ENCODE measurements around the gene IFT74.

The IFT74 gene

DNA sequence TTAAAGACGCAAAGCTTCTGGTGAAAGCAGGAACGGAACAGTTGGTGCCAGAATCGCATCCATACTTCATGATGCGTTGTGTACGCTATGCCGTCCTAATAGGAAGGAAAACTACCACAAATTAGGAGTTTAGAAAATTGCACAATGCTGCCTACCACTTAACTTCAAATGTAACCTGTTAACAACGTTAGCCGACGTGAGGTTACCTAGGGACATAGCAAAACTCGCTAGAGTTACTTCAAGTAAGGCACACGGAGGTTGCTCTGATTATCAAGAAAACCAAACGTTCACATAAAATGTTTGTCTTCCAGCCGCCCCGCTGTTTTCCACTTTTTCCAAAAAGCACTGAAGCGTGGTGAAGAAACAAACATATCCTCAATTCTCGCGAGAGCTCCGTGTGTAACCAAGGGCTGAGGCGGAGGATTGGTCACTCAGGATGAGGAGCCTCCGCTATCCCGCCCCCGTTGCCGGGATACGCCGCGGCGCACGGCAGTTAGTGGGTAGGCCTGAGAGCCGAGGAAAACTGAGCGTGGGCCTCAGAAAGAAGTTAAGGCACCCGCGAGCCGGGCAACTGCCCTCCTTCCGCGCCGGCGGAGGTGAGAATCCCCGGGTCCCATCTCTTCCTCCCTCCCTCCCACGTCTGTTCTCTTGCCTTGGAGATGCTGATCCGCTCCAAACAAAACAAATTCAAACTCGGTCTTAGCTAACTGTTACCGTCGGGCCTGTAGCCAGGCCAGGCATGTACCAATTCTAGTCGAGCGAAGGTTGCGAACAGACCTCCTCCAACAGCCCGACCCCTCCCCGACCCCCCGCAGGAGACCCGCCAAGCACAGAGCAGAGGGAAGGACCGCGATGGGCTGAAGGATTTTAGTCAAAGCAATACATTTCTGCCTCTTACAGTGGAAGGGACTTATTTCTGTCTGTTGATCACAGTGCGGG is at the start of gene IFT74:
Gene IFT74 (plus strand): TSS at position 492 of the 939 bp plus-strand sequence. CDS start 5,556 bp downstream, outside the sequence.
- DNase-seq: peak; percentile 68 to 89

DNA sequence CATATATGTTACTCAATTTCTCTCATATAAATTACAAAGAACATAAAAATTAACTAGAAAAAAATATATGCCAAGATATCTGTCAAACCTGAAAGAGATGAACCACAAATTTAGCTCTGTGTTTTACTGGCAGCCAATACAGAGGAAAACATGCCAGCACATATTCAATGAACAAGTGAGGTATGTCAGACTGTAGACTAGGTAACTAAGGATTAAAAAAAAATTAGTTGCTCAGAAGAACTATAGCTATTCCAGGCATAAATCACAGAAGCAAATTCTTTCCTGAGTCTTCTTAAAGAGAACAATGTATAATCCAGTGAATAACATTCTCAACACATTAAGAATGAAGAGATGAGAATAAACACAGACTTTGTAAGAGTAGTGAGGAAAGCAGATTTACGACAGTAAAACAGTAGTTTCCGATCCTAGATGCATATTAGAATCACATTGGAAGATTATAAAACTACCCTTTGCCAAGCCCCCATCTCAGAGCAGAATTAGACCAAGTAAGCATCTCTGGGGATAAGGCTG is 43.0 kb upstream of the IFT74 start:
- no peak for DNase-seq

DNA sequence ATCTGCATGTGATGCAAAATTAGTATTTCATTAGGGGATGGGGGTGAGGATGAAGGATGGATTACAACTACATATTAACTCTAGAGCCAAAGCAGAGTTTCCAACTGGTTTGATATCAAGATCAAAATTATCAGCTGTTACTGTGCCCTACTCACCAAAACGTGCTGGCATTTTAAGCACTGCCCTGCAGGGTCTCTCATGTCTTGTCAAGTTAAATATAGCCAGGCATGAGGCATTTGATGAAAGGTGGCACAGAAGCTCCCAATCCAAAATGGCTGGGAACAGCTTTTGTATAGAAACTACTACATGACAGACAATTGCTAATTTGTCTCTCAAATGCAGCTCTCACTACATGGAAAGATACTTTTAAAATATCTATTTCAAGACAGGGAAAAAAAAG is 36.5 kb upstream of the IFT74 start:
- DNase-seq: no peak

DNA sequence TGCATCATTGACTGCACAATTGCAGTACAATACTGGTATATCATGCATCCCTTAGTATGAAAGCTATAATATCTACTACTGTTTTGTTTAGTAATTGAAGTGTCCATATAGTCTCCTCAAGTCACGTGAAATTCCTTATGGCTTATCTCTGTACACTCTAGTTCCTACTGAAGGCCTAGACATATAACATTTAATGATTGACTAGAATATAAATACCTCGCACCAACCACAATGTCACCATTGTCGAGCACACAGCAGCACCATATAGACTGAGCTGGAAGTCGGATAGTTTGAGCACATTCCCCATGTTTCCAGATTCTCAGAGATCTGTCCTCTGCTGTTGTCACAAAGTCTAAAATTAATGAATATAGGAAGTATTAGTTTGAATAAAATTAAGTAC is 30.6 kb upstream of the IFT74 start:
- DNase-seq: no peak

DNA sequence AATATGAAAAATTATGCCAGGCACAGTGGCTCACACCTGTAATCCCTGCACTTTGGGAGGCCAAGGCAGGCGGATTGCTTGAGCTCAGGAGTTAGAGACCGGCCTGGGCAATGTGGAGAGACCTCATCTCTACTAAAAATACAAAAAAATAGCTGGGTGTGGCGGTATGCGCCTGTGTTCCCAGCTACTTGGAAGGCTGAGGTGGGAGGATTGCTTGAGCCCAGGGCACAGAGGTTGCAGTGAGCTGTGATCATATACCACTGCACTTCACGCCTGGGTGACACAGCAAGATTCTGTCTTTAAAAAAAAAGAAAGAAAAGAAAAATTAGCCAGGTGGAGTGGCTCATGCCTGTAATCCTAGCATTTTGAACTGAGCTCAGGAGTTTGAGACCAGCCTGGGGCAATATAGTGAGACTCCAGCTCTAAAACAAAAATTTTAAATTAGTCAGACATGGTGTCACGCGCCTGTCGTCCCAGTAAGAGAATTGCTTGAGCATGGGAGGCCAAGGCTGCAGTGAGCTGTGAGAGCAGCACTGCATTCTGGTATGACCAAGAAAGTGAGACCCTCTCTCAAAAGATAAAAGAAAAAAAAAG is 27.2 kb upstream of the IFT74 start:
- DNase-seq: no peak

DNA sequence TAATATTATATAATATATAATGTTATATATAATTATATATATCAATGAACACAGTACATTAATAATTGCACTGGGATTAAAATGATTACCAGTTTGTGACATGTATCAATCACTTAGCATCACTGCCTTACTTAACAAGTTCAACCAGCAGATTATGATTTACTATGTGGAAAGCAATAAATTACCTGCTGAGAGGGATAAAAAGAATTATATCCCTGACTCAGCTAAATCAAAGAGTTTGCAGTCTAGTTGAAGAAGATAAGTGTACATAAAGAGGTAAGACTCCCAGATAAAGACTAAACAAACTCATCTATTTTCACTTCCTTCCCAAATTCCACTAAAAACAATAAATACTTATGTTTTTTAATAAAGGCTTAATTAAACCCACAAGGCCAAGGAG is 20.4 kb upstream of the IFT74 start:
- no peak for DNase-seq

DNA sequence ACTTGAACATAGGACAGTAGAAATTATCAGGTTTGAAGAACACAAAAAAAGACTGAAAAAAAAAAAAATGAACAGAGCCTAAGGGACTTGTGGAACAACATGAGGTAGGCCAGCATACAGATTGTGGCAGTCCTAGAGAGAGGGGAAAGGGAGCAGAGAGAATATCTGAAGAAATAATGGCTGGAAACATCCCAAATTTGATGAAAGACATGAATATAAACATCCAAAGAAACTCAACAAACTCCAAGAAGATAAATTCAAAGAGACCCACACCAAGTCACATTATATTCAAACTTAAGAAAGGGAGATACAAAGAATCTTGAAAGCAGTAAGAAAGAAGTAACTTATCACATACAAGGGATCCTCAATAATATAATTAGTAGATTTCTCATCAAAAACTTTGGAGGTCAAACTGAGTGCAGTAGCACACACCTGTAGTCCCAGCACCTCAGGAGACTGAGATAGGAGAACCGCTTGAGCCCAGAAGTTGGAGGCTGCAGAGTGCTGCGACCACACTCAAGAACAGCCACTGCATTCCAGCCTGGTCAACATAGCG is 18.3 kb upstream of the IFT74 start:
- DNase-seq: no peak

DNA sequence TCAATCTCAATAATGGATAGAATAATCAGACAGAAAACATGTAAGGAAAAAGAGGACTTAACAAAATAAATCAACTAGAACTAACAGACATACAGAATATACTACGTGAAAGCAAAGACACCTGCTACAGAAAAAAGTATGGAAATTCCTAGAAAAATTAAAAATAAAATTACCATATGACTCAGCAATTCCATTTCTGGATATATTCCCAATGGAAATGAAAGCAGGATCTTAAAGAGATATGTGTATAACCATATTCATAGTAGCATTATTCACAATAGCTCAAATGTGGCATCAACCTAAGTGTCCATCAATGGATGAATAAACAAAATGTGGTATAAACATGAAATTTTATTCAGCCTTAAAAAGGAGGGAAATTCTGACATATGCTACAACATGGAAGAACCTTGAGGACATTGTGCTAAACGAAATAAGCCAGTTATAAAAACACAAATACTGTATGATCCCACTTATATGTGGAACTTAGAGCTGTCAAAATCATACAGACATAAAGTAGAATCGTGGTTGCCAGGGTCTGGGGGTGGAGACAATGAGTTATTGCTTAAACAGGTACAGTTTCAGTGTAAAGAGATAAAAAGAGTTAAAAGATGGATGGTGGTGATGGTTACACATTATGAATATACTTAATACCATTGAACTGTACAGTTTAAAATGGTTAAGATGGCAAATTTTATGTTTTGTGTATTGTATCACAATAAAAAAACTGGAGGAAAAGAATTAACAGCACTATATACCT is 16.1 kb upstream of the IFT74 start:
- no peak for DNase-seq

DNA sequence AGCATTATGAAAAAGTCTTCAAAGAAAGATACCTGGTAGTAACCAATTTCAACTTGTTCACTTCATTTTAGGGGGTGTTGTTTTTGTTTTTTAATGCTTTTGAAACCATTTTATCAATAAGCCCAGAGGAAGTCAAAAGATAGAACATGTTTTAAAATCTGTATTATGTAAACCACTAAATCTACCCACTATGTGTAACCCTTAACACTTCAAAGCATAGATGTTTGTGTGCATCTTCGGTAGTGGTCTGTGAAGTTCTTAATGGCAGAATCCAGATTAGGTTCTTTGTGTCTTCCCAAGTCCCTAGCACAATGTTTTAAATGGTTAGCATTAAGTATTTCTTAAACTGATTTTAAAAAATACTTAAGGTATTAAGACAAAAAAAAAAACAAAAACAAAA is 15.4 kb upstream of the IFT74 start:
- DNase-seq: no peak

DNA sequence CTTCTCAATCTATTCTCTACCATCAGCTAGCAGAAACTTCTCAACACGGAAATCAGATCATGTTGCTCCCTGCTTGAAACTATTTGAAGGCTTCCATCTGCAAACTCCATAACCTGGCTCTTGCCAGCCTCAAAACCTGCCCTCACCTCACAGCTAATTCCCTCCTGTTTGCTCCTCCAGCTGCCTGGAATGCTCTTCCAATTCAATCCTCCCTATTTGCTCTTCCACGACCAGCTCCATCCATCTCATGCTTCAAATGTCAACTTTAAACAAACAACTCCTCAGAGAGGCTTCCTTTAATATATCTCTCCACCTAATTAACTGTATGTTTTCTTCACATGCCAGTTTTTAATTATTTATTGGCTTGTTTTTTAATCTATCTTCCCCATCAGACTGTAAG is 10.6 kb upstream of the IFT74 start:
- no peak for DNase-seq

DNA sequence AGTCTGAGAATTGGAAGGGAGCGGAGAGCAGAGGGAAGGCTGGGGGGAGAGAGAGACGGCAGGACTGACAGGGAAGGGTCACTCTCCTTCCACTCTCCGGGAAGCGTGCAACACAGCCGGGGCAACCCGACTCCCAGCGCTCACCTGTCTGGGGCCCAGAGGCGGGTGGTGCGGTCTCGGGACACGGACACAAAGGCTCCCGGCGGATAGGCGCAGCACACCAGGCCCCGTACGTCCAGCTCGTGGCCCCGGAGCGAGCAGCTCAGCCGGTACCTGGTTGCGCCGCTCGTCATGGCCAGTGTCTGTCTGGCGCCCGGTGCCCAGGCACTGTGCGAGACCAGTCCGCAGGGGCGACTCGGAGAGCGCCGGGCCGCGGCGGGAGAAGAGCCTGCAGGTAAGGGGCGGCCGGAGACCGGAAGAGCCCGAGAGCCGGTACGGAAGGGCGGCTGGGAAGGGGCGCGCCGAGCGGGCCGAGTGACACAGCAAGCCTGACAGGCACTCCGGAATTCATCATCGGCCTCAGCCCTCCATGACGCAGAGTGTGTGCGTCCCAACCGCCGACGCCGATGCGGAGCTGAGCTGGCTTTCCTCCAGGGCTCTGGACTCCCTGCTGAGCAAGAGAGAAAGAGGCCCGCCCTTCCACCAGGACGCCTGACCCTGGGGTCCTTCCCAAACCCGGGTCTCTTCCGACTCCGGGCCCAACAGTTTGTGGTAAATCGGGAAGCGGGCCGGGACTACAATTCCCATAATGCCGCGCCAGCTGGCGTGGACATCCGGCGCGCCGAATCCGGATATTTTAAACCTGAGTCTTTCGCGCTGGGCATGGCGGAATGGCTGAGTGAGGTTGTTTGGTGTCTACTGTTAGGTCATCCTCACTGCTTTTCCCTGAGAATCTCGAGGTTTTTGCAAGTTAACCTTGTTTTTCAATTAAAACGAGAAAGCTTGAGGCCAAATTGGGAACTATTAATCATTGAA is 9.2 kb upstream of the IFT74 start, which contains the start of gene PLAA:
Gene PLAA (minus strand): TSS at position 490 of the 975 bp plus-strand sequence. CDS start 197 bp downstream, at position 293.
- DNase-seq: peak; percentile 73 to 86

DNA sequence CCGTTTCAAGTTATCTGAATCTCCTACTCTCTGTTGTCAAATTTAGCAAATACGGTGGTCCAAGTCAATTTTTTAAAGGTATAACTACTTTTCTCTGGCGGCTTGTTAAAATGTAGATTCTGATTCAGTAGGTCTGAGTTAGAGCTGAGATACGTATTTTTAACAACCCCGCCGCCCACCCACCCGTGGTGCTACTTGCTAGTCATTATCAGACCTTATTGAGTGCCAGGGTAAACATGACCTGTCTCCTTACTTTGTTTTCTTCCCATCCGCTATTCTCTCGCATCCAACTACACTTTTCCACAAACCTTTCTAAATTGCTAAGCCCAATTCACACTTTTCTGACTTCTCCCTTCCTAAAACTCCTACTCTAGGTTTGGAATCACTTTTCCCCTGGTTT is 8.5 kb upstream of the IFT74 start:
- no peak for DNase-seq

DNA sequence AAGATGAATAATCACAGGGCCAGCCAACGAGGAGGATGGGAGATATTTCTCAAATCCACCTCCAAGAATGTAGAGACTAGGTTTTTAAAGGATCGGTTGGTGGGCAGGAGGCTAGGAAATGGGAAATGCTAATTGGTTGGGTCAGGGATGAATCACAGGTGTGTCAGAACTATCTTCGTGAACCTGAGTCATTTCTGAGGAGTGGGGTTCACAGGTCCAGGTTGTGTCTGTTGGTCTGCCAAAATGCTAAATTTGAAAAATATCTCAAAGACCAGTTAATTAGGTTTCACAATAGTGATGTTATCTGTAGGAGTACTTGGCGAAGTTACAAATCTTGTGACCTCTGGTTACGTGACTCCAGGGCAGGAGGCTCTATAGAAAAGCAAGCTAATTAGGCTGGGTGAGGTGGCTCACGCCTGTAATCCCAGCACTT is 6.6 kb upstream of the IFT74 start:
- no peak for DNase-seq

DNA sequence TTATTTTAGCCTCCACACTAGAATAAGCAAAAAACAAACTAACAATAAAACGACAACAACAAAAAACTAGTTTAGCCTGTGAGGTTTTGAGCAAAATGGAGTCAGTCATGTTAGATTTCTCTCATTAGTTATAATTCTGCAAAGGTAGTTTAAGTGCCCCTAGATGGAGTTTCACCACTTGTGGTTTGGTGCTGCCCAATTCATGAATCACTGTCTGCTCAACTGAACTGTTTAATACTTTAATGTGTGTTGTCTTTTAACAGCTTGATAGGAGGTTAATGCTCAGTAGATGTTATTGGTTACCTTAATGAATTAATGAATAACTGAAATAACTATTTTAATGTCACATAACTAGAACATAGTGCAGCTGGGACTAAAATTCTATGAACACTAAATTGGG is 5.7 kb upstream of the IFT74 start:
- no peak for DNase-seq

DNA sequence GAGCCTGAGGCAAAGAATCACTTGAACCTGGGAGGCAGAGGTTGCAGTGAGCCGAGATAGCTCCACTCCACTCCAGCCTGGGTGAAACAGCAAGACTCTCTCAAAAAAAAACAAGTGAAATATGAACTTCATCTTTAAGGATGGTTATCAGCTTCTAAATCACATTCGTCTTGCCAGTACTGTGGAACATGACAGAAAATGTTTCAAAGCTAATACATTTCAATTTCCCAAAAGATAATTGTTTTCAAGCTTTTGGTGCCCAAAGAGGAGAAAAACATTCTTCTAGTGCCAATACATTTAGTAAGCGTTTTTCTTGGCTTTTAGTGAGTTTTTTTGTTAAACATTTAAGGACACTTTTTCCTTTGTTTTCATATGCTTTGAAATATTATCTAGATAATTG is 4.4 kb upstream of the IFT74 start:
- DNase-seq: no peak

DNA sequence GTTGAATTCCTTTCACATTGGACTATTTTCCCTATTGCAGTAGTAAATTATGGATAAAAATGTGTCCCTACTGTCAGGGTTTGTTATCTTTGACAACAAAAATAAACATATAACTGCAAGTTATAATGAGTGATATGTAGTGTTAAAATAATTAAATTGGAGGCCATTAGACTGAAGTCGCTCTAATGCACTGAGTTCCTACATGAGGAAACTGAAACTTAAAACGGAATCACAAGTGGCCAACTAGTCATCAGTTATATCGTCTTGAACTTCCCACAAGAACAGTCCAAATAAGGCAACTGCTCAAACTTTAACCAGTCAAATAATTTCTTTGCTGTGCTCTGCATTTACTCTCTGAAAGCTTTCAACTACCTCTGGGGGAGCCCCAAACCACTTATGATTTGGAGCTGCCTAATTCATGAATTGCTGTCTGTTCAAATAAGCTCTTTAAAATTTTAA is 2.1 kb upstream of the IFT74 start:
- DNase-seq: no peak

DNA sequence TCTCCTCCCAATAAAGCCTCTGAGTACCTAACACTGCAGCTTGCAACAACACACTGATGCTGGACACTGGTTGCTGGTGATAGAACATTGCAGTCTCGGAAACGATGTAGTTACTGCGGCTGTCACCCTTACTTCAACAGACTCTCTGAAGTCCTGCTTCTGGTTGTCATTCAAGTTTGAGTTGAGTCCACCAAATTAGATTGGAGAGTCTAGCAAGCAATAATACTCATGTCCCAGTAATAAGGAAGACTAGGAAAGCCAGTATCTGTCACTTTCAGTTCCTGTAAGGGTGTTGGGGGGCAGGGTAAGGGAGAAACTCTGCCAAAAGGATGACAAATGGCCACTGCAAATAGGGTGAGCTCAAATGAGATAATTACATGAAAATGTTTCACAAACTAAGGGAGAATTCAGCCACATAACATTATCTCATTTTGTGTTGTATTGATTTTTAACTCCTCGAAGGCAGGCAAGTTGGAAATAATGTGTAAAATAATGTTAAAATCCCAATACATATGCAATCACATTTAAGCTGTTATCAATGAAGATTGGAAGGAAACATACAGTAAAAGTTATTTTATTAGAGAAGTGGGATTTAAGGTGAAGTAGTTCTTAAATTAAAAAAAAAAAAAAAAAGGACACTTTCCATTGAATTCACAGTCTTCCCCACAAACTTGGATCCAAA is 849 bp upstream of the IFT74 start:
- no peak for DNase-seq

DNA sequence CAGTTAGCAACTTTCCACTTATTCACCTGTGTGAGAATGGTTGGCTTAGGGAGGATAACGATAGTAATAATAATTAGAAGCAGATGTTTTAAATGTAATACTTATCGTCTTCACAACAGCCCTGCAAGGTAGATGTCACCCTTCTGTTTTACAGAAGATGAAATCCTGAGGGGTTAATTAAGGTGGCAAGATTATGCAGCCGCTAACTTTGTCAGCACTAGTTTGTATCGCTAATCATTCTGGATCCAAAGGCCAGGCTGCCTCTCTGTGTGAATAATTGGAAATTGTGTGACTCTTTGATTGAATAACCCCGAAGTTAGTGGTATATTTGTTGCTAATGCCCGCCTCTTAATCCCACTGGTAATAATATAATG is 635 bp downstream of the IFT74 start:
- DNase-seq: no peak

DNA sequence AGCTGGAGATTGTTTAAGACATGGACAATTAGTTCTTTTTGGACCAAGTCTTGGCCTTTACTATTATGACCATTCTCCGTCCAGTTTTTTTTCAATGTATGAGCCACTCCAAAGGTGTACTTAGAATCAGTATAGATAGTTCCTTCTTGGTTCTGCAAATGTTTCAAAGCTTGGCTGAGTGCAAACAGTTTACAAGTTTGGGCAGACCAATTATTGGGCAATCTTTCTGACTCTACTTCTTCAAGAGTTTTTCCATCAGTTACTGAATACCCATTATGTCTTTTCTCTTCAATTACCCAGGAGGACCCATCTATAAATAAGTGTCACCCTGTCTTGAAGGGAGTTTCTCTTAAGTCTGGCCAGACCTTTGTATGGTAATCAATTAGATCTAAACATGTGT is 15.5 kb downstream of the IFT74 start:
- DNase-seq: no peak

DNA sequence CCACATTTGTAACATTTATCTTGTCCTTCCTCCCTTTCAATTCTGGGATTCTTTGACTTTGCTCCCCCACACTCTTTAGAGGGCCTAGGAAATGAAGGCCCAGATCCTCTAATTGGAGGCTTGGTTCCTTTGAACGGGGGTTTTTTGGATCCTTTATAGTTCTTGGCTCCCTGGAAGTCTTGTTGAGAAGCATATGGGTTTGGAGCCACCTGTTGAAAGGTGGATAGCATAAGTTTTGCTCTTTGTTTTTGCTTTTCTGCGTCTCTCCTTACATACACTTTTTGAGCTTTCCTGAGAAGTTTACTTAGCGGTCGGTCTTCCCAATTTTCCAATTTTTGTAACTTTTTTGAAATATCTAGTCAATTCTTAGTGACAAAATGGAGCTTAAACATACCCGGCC is 17.8 kb downstream of the IFT74 start:
- no peak for DNase-seq

DNA sequence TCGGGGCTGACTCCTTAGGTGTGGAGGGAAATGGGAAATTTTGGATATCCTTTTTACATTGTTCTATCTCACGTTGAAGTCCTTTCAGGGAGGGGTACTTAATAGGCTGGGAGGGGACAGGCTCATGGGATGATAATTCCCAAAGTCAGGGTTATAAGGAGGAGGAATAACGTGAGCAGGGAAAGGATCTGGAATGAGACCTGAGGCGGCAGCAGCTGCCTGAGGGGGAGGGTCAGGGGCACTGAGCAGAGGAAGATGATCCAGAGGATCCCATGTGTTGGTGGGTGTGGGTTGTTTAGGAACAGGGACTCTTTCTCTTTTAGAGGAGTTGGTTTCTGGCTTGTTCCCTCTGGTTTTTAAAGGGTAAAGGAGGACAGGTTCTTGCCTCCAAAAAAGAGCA is 18.7 kb downstream of the IFT74 start:
- DNase-seq: no peak
